ENCODE measurements around the gene GMPS.
"Not testable (repeated sequence)": the region's sequence is repeated elsewhere in the genome, so short reads cannot be mapped to it uniquely, and the experiment has no call there.

GMPS gene

GRCh38 chr3:155860424-155860823 lies 10.0 kb upstream of the GMPS start:
- not testable (repeated sequence) for H3K36me3 Mint-ChIP-seq (ENCODE audit: insufficient read depth); H3K27ac Mint-ChIP-seq (ENCODE audit: low read depth); H3K4me1 Mint-ChIP-seq; H3K27me3 Mint-ChIP-seq; H3K4me3 Mint-ChIP-seq; H3K9me3 Mint-ChIP-seq; DNase-seq (ENCODE audit: low spot score in 2 of 2); ATAC-seq (replicated peaks; ENCODE audit: extremely low read depth, poor library complexity, severe bottlenecking)

GRCh38 chr3:155861476-155862183 lies 8.8 kb upstream of the GMPS start:
- Mint-ChIP-seq H3K27ac (ENCODE audit: low read depth) (no peak overlapping the region), H3K27me3 (no peaks in the 10 kb centered on the region), H3K9me3 (no peaks in the 10 kb centered on the region), H3K4me1 (no peaks in the 10 kb centered on the region), H3K4me3 (no peak overlapping the region), H3K36me3 (ENCODE audit: insufficient read depth) (peaks cover 6% of the 10 kb centered on the region)
- ATAC-seq (replicated peaks; ENCODE audit: extremely low read depth, poor library complexity, severe bottlenecking), result no peak
- DNase-seq (ENCODE audit: low spot score in 2 of 2), result no peak

GRCh38 chr3:155862290-155862982 lies 8.0 kb upstream of the GMPS start:
- H3K27me3 Mint-ChIP-seq; H3K36me3 Mint-ChIP-seq (ENCODE audit: insufficient read depth); H3K4me1 Mint-ChIP-seq; H3K9me3 Mint-ChIP-seq: not testable (repeated sequence)
- DNase-seq (ENCODE audit: low spot score in 2 of 2) (peak; percentile 16 to 37), ATAC-seq (replicated peaks; ENCODE audit: extremely low read depth, poor library complexity, severe bottlenecking) (peak; percentile 85)
- H3K4me3 Mint-ChIP-seq, result peak overlapping the region; percentile 13
- H3K27ac Mint-ChIP-seq (ENCODE audit: low read depth), result peak overlapping the region; percentile 86

- no peak for ATAC-seq (replicated peaks; ENCODE audit: extremely low read depth, poor library complexity, severe bottlenecking)
- Mint-ChIP-seq H3K9me3 (no peaks in the 10 kb centered on the region), H3K27ac (ENCODE audit: low read depth) (peak overlapping the region; percentile 86), H3K4me1 (no peaks in the 10 kb centered on the region), H3K36me3 (ENCODE audit: insufficient read depth) (peaks cover 6% of the 10 kb centered on the region), H3K4me3 (no peak overlapping the region), H3K27me3 (no peaks in the 10 kb centered on the region)
- no peak for DNase-seq (ENCODE audit: low spot score in 2 of 2)
Observed at GRCh38 chr3:155863072-155863784, 7.2 kb upstream of the GMPS start.

- Mint-ChIP-seq H3K4me3 (peak overlapping the region; percentile 95), H3K4me1 (peaks cover 22% of the 10 kb centered on the region), H3K36me3 (ENCODE audit: insufficient read depth) (peaks cover 2% of the 10 kb centered on the region), H3K27me3 (no peaks in the 10 kb centered on the region), H3K9me3 (no peaks in the 10 kb centered on the region), H3K27ac (ENCODE audit: low read depth) (peak overlapping the region; percentile 95)
- DNase-seq (ENCODE audit: low spot score in 2 of 2), result no peak
- ATAC-seq (replicated peaks; ENCODE audit: extremely low read depth, poor library complexity, severe bottlenecking), result no peak
Observed at GRCh38 chr3:155869691-155870090, 759 bp upstream of the GMPS start.

- Mint-ChIP-seq H3K4me1 (peaks cover 32% of the 10 kb centered on the region), H3K36me3 (ENCODE audit: insufficient read depth) (peaks cover 2% of the 10 kb centered on the region), H3K27ac (ENCODE audit: low read depth) (peak overlapping the region; percentile 86), H3K4me3 (peak overlapping the region; percentile 95), H3K27me3 (no peaks in the 10 kb centered on the region), H3K9me3 (no peaks in the 10 kb centered on the region)
- peak; percentile 17 for ATAC-seq (replicated peaks; ENCODE audit: extremely low read depth, poor library complexity, severe bottlenecking)
- DNase-seq (ENCODE audit: low spot score in 2 of 2), result peak in 1 of 2 donors; percentile 21
Observed at GRCh38 chr3:155870945-155871745, 695 bp downstream of the GMPS start.

GRCh38 chr3:155871746-155872158 lies 1.3 kb downstream of the GMPS start:
- DNase-seq (ENCODE audit: low spot score in 2 of 2), result no peak
- no peaks in the 10 kb centered on the region for H3K9me3 Mint-ChIP-seq
- no peak for ATAC-seq (replicated peaks; ENCODE audit: extremely low read depth, poor library complexity, severe bottlenecking)
- peak overlapping the region; percentile 86 for H3K27ac Mint-ChIP-seq (ENCODE audit: low read depth)
- peaks cover 2% of the 10 kb centered on the region for H3K36me3 Mint-ChIP-seq (ENCODE audit: insufficient read depth)
- no peaks in the 10 kb centered on the region for H3K27me3 Mint-ChIP-seq
- H3K4me3 Mint-ChIP-seq, result peak overlapping the region; percentile 95
- H3K4me1 Mint-ChIP-seq, result peaks cover 35% of the 10 kb centered on the region

GRCh38 chr3:155872904-155873646 lies 2.6 kb downstream of the GMPS start:
- H3K27me3 Mint-ChIP-seq, result no peaks in the 10 kb centered on the region
- no peaks in the 10 kb centered on the region for H3K9me3 Mint-ChIP-seq
- no peak overlapping the region for H3K4me3 Mint-ChIP-seq
- ATAC-seq (replicated peaks; ENCODE audit: extremely low read depth, poor library complexity, severe bottlenecking), result no peak
- H3K27ac Mint-ChIP-seq (ENCODE audit: low read depth), result no peak overlapping the region
- peaks cover 2% of the 10 kb centered on the region for H3K36me3 Mint-ChIP-seq (ENCODE audit: insufficient read depth)
- DNase-seq (ENCODE audit: low spot score in 2 of 2), result no peak
- H3K4me1 Mint-ChIP-seq, result peaks cover 45% of the 10 kb centered on the region

GRCh38 chr3:155876037-155876436 lies 5.6 kb downstream of the GMPS start:
- Mint-ChIP-seq H3K4me1 (peaks cover 59% of the 10 kb centered on the region), H3K9me3 (no peaks in the 10 kb centered on the region), H3K27me3 (no peaks in the 10 kb centered on the region), H3K27ac (ENCODE audit: low read depth) (no peak overlapping the region), H3K4me3 (no peak overlapping the region), H3K36me3 (ENCODE audit: insufficient read depth) (peaks cover 4% of the 10 kb centered on the region)
- ATAC-seq (replicated peaks; ENCODE audit: extremely low read depth, poor library complexity, severe bottlenecking) (no peak), DNase-seq (ENCODE audit: low spot score in 2 of 2) (no peak)

GRCh38 chr3:155876503-155876902 lies 6.1 kb downstream of the GMPS start:
- H3K4me1 Mint-ChIP-seq, result peaks cover 61% of the 10 kb centered on the region
- ATAC-seq (replicated peaks; ENCODE audit: extremely low read depth, poor library complexity, severe bottlenecking), result no peak

GRCh38 chr3:155880286-155880685 lies 9.8 kb downstream of the GMPS start:
- DNase-seq (ENCODE audit: low spot score in 2 of 2) (no peak), ATAC-seq (replicated peaks; ENCODE audit: extremely low read depth, poor library complexity, severe bottlenecking) (no peak)
- H3K36me3 Mint-ChIP-seq (ENCODE audit: insufficient read depth), result peaks cover 2% of the 10 kb centered on the region
- H3K27me3 Mint-ChIP-seq, result no peaks in the 10 kb centered on the region
- H3K9me3 Mint-ChIP-seq, result no peaks in the 10 kb centered on the region
- peaks cover 59% of the 10 kb centered on the region for H3K4me1 Mint-ChIP-seq
- H3K4me3 Mint-ChIP-seq, result no peak overlapping the region
- peak overlapping the region; percentile 10 for H3K27ac Mint-ChIP-seq (ENCODE audit: low read depth)

More at GRCh38 chr3:155876503-155876902, 6.1 kb downstream of the GMPS start:
- Mint-ChIP-seq H3K36me3 (ENCODE audit: insufficient read depth) (peaks cover 4% of the 10 kb centered on the region), H3K27ac (ENCODE audit: low read depth) (no peak overlapping the region), H3K9me3 (no peaks in the 10 kb centered on the region), H3K4me3 (no peak overlapping the region), H3K27me3 (no peaks in the 10 kb centered on the region)
- DNase-seq (ENCODE audit: low spot score in 2 of 2), result no peak

GRCh38 chr3:155884292-155884691 lies 13.8 kb downstream of the GMPS start:
- H3K4me3 Mint-ChIP-seq, result no peak overlapping the region
- no peak for ATAC-seq (replicated peaks; ENCODE audit: extremely low read depth, poor library complexity, severe bottlenecking)
- no peaks in the 10 kb centered on the region for H3K9me3 Mint-ChIP-seq
- H3K4me1 Mint-ChIP-seq, result peaks cover 45% of the 10 kb centered on the region
- H3K36me3 Mint-ChIP-seq (ENCODE audit: insufficient read depth), result peaks cover under 1% of the 10 kb centered on the region
- no peaks in the 10 kb centered on the region for H3K27me3 Mint-ChIP-seq
- DNase-seq (ENCODE audit: low spot score in 2 of 2), result no peak
- H3K27ac Mint-ChIP-seq (ENCODE audit: low read depth), result no peak overlapping the region
